Rectal smooth muscle tissue (tissue), 1 donor: ENCODE data around the gene ST8SIA2.

Experiments used
- H3K27ac ChIP-seq: one replicate; pipeline ENCODE4 v1.7.0; 2013; ENCODE audit warnings: low read depth, low read length, inconsistent platforms
- H3K27me3 ChIP-seq: one replicate; pipeline ENCODE4 v1.7.0; 2013; ENCODE audit warnings: low read length; ENCODE audit not compliant: control insufficient read depth, insufficient read depth
- H3K36me3 ChIP-seq: one replicate; pipeline ENCODE4 v1.7.0; 2013; ENCODE audit warnings: low read length; ENCODE audit not compliant: control insufficient read depth, insufficient read depth
- H3K4me1 ChIP-seq: one replicate; pipeline ENCODE4 v1.7.0; 2013; ENCODE audit warnings: low read length; ENCODE audit not compliant: control insufficient read depth, insufficient read depth
- H3K4me3 ChIP-seq: one replicate; pipeline ENCODE4 v1.7.0; 2013; ENCODE audit warnings: low read length
- H3K9ac ChIP-seq: one replicate; pipeline ENCODE4 v1.7.0; 2013; ENCODE audit warnings: low read length

The ST8SIA2 gene

GRCh38 chr15:92400980-92401787, 7.5 kb downstream of the ST8SIA2 start:
- no peaks in the 10 kb centered on the region for H3K4me1 ChIP-seq
- no peak overlapping the region for H3K9ac ChIP-seq
- no peak overlapping the region for H3K4me3 ChIP-seq
- H3K27ac ChIP-seq, result no peak overlapping the region
- no peaks in the 10 kb centered on the region for H3K36me3 ChIP-seq
- H3K27me3 ChIP-seq, result no peaks in the 10 kb centered on the region

- no peak overlapping the region for H3K9ac ChIP-seq
- no peaks in the 10 kb centered on the region for H3K27me3 ChIP-seq
- H3K27ac ChIP-seq, result no peak overlapping the region
- H3K4me1 ChIP-seq, result no peaks in the 10 kb centered on the region
- no peak overlapping the region for H3K4me3 ChIP-seq
- no peaks in the 10 kb centered on the region for H3K36me3 ChIP-seq
Observed at GRCh38 chr15:92402751-92403150, 9.1 kb downstream of the ST8SIA2 start.

GRCh38 chr15:92405942-92406341, 12.3 kb downstream of the ST8SIA2 start:
- H3K27ac ChIP-seq, result no peak overlapping the region
- no peak overlapping the region for H3K4me3 ChIP-seq
- no peaks in the 10 kb centered on the region for H3K36me3 ChIP-seq
- no peak overlapping the region for H3K9ac ChIP-seq
- H3K27me3 ChIP-seq, result no peaks in the 10 kb centered on the region
- H3K4me1 ChIP-seq, result no peaks in the 10 kb centered on the region

GRCh38 chr15:92407321-92407720, 13.6 kb downstream of the ST8SIA2 start:
- Histone ChIP-seq H3K4me1 (no peaks in the 10 kb centered on the region), H3K36me3 (no peaks in the 10 kb centered on the region), H3K27me3 (no peaks in the 10 kb centered on the region), H3K4me3 (no peak overlapping the region), H3K9ac (no peak overlapping the region), H3K27ac (no peak overlapping the region)

GRCh38 chr15:92407916-92408315, 14.2 kb downstream of the ST8SIA2 start:
- Histone ChIP-seq H3K4me3 (no peak overlapping the region), H3K4me1 (no peaks in the 10 kb centered on the region), H3K27ac (no peak overlapping the region), H3K9ac (no peak overlapping the region), H3K36me3 (no peaks in the 10 kb centered on the region), H3K27me3 (no peaks in the 10 kb centered on the region)

GRCh38 chr15:92409006-92409405, 15.3 kb downstream of the ST8SIA2 start:
- H3K4me3 ChIP-seq, result no peak overlapping the region
- no peak overlapping the region for H3K9ac ChIP-seq
- no peaks in the 10 kb centered on the region for H3K4me1 ChIP-seq
- no peaks in the 10 kb centered on the region for H3K27me3 ChIP-seq
- H3K27ac ChIP-seq, result no peak overlapping the region
- H3K36me3 ChIP-seq, result no peaks in the 10 kb centered on the region

GRCh38 chr15:92409521-92409920, 15.8 kb downstream of the ST8SIA2 start:
- H3K27ac ChIP-seq, result no peak overlapping the region
- H3K4me1 ChIP-seq, result no peaks in the 10 kb centered on the region
- H3K27me3 ChIP-seq, result no peaks in the 10 kb centered on the region
- no peak overlapping the region for H3K4me3 ChIP-seq
- no peak overlapping the region for H3K9ac ChIP-seq
- no peaks in the 10 kb centered on the region for H3K36me3 ChIP-seq

- Histone ChIP-seq H3K4me3 (no peak overlapping the region), H3K27me3 (no peaks in the 10 kb centered on the region), H3K9ac (no peak overlapping the region), H3K36me3 (no peaks in the 10 kb centered on the region), H3K27ac (no peak overlapping the region), H3K4me1 (no peaks in the 10 kb centered on the region)
Observed at GRCh38 chr15:92410537-92410936, 16.9 kb downstream of the ST8SIA2 start.

GRCh38 chr15:92411256-92411655, 17.6 kb downstream of the ST8SIA2 start:
- H3K4me1 ChIP-seq, result no peaks in the 10 kb centered on the region
- no peaks in the 10 kb centered on the region for H3K36me3 ChIP-seq
- no peaks in the 10 kb centered on the region for H3K27me3 ChIP-seq
- H3K9ac ChIP-seq, result no peak overlapping the region
- H3K4me3 ChIP-seq, result no peak overlapping the region
- H3K27ac ChIP-seq, result no peak overlapping the region

- Histone ChIP-seq H3K9ac (no peak overlapping the region), H3K4me1 (no peaks in the 10 kb centered on the region), H3K36me3 (no peaks in the 10 kb centered on the region), H3K27ac (no peak overlapping the region), H3K27me3 (no peaks in the 10 kb centered on the region), H3K4me3 (no peak overlapping the region)
Observed at GRCh38 chr15:92413510-92413909, 19.8 kb downstream of the ST8SIA2 start.

GRCh38 chr15:92415639-92416297, 22.1 kb downstream of the ST8SIA2 start:
- Histone ChIP-seq H3K27me3 (no peaks in the 10 kb centered on the region), H3K9ac (no peak overlapping the region), H3K4me1 (no peaks in the 10 kb centered on the region), H3K4me3 (no peak overlapping the region), H3K36me3 (no peaks in the 10 kb centered on the region), H3K27ac (no peak overlapping the region)

- Histone ChIP-seq H3K27ac (no peak overlapping the region), H3K4me1 (no peaks in the 10 kb centered on the region), H3K27me3 (no peaks in the 10 kb centered on the region), H3K36me3 (no peaks in the 10 kb centered on the region), H3K4me3 (no peak overlapping the region), H3K9ac (no peak overlapping the region)
Observed at GRCh38 chr15:92416557-92416956, 22.9 kb downstream of the ST8SIA2 start.

- Histone ChIP-seq H3K4me1 (no peaks in the 10 kb centered on the region), H3K4me3 (no peak overlapping the region), H3K27ac (no peak overlapping the region), H3K27me3 (no peaks in the 10 kb centered on the region), H3K9ac (no peak overlapping the region), H3K36me3 (no peaks in the 10 kb centered on the region)
Observed at GRCh38 chr15:92417716-92418115, 24.0 kb downstream of the ST8SIA2 start.
